ENCODE data around the gene TRDMT1.

Gene TRDMT1

DNA sequence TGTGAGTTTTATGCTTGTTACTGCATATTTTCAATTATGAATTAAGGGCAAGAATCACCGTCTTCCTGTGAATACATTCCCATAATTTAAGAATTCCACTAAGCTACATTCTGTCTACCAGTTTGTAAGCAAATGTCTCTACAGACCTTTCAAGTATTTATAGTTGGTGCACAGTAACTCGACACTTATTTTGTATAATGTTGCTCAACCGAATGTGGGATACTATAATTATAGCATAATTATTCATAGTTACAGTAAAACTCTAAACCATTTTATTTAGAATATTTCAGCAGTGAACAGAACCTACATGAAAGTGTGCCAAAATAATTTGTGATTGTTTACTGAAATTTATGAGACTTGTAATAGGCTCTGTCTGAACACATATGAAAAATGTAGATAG, 54.6 kb downstream of the TRDMT1 start:
- TF ChIP-seq FOXP2 (optimal IDR thresholded peaks at IDR 0.05; ENCODE audit: borderline replicate concordance, extremely low read depth, extremely low read length, insufficient read depth) (no peak), SIN3A (IDR thresholded peaks at IDR 0.05; ENCODE audit: borderline replicate concordance, insufficient read depth, low read length) (no peak), POLR2AphosphoS5 (IDR thresholded peaks at IDR 0.05; ENCODE audit: low read depth, low read length) (no peak), TAF1 (IDR thresholded peaks at IDR 0.05; ENCODE audit: borderline replicate concordance, insufficient read depth, low read length) (no peak)
- TF ChIP-seq, protein P1, sequence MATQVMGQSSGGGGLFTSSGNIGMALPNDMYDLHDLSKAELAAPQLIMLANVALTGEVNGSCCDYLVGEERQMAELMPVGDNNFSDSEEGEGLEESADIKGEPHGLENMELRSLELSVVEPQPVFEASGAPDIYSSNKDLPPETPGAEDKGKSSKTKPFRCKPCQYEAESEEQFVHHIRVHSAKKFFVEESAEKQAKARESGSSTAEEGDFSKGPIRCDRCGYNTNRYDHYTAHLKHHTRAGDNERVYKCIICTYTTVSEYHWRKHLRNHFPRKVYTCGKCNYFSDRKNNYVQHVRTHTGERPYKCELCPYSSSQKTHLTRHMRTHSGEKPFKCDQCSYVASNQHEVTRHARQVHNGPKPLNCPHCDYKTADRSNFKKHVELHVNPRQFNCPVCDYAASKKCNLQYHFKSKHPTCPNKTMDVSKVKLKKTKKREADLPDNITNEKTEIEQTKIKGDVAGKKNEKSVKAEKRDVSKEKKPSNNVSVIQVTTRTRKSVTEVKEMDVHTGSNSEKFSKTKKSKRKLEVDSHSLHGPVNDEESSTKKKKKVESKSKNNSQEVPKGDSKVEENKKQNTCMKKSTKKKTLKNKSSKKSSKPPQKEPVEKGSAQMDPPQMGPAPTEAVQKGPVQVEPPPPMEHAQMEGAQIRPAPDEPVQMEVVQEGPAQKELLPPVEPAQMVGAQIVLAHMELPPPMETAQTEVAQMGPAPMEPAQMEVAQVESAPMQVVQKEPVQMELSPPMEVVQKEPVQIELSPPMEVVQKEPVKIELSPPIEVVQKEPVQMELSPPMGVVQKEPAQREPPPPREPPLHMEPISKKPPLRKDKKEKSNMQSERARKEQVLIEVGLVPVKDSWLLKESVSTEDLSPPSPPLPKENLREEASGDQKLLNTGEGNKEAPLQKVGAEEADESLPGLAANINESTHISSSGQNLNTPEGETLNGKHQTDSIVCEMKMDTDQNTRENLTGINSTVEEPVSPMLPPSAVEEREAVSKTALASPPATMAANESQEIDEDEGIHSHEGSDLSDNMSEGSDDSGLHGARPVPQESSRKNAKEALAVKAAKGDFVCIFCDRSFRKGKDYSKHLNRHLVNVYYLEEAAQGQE (IDR thresholded peaks at IDR 0.05; ENCODE audit: insufficient read depth in 1 of 2, low read depth in 2 of 2, low read length in 2 of 2): no peak

DNA sequence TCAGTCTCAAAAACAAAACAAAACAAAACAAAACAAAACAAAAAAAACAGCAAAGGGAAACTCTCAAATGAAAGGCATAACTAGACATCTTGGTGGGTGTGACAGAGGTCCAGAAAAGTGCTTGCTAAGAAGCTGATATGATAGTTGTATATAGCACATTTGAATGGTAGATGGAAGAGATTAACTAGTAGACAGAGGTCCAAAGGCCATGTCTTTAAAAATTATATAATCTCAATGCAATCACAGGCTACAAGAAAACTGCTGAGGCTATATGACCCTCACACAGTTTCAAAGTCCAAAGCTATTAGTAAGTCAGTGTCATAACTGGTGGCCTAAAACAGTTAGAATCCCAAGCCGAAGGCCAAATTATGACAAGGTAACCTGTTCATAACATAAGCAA, 56.2 kb downstream of the TRDMT1 start:
- TF ChIP-seq FOXP2 (optimal IDR thresholded peaks at IDR 0.05; ENCODE audit: borderline replicate concordance, extremely low read depth, extremely low read length, insufficient read depth) (no peak), POLR2AphosphoS5 (IDR thresholded peaks at IDR 0.05; ENCODE audit: low read depth, low read length) (no peak), SIN3A (IDR thresholded peaks at IDR 0.05; ENCODE audit: borderline replicate concordance, insufficient read depth, low read length) (no peak), TAF1 (IDR thresholded peaks at IDR 0.05; ENCODE audit: borderline replicate concordance, insufficient read depth, low read length) (no peak)
- TF ChIP-seq, protein P1 (IDR thresholded peaks at IDR 0.05; ENCODE audit: insufficient read depth in 1 of 2, low read depth in 2 of 2, low read length in 2 of 2): no peak

DNA sequence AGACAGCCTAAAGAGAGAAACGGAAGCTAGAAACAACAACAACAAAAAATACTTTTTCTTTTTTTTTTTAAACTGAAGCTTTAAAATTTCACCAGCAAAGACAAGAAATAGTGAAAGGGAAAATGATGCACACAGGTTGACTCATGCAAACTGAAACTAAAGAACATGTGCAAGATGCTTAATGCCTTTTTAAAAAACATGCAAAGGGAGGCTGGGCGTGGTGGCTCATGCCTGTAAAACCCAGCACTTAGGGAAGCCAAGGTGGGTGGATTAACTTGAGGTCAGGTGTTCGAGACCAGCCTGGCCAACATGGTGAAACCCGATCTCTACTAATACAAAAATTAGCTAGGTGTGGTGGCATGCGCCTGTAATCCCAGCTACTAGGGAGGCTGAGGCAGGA, 56.7 kb downstream of the TRDMT1 start:
- TF ChIP-seq SIN3A (IDR thresholded peaks at IDR 0.05; ENCODE audit: borderline replicate concordance, insufficient read depth, low read length) (no peak), FOXP2 (optimal IDR thresholded peaks at IDR 0.05; ENCODE audit: borderline replicate concordance, extremely low read depth, extremely low read length, insufficient read depth) (no peak), TAF1 (IDR thresholded peaks at IDR 0.05; ENCODE audit: borderline replicate concordance, insufficient read depth, low read length) (no peak), POLR2AphosphoS5 (IDR thresholded peaks at IDR 0.05; ENCODE audit: low read depth, low read length) (no peak)
- TF ChIP-seq, protein P1 (IDR thresholded peaks at IDR 0.05; ENCODE audit: insufficient read depth in 1 of 2, low read depth in 2 of 2, low read length in 2 of 2): no peak

GRCh38 chr10:17144032-17144431, 57.4 kb downstream of the TRDMT1 start:
- TF ChIP-seq POLR2AphosphoS5 (IDR thresholded peaks at IDR 0.05; ENCODE audit: low read depth, low read length): no peak
- no peak for TF ChIP-seq TAF1 (IDR thresholded peaks at IDR 0.05; ENCODE audit: borderline replicate concordance, insufficient read depth, low read length)
- TF ChIP-seq SIN3A (IDR thresholded peaks at IDR 0.05; ENCODE audit: borderline replicate concordance, insufficient read depth, low read length): no peak
- TF ChIP-seq, protein P1 (IDR thresholded peaks at IDR 0.05; ENCODE audit: insufficient read depth in 1 of 2, low read depth in 2 of 2, low read length in 2 of 2): no peak
- no peak for TF ChIP-seq FOXP2 (optimal IDR thresholded peaks at IDR 0.05; ENCODE audit: borderline replicate concordance, extremely low read depth, extremely low read length, insufficient read depth)

All from PFSK-1 (cell line).